Breast epithelium (tissue), 3 donors: ENCODE data around the gene CDH24.

ENCODE experiments used
- POLR2A ChIP-seq: fragments of 450-650 bp; IDR thresholded peaks from one replicate; pipeline ENCODE4 v1.6.1; 2016; ENCODE audit warnings: antibody characterized with exemption, mild to moderate bottlenecking, moderate library complexity
- POLR2AphosphoS5 ChIP-seq, 3 donors: sonication (generic); formaldehyde crosslinking; IDR thresholded peaks; one replicate each; pipeline ENCODE4 v1.6.1; 2017; ENCODE audit warnings: antibody characterized with exemption in 3 of 3
- TF ChIP-seq, protein P1 (sequence below), 3 donors: fragments of 450-650 bp; IDR thresholded peaks; one replicate each; pipeline ENCODE4 v1.5.1; 2016 to 2017; ENCODE audit warnings: antibody characterized with exemption in 3 of 3, mild to moderate bottlenecking in 3 of 3, moderate library complexity in 3 of 3

DNA sequence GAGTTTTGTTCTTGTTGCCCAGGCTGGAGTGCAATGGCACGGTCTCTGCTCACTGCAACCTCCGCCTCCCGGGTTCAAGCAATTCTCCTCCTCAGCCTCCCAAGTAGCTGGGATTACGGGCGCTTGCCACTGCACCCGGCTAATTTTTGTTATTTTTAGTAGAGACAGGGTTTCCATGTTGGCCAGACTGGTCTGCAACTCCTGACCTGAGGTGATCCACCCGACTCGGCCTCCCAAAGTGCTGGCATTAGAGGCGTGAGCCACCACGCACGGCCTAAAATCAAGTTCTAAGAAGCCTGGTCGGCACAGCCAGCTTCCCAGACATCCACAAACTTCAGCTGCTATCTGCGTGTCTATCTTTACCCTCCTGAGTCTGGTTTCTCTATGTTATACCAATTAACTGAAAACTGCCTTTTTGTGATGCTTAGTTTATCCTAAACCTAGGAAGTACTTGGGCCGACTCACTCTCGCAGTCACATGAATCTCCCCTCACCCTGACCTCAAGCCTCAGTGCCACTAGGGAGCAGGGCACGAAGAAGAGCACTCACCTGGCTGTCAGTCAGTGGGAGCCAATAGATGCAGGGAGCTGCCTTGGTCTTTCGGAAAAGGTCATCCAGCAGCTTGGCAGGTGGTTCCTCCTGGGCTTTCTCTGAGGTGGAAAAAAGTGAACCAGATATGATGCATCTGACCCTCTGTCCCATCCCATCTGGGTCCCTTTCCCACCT, 3.4 kb upstream of the CDH24 start:
- TF ChIP-seq, protein P1, sequence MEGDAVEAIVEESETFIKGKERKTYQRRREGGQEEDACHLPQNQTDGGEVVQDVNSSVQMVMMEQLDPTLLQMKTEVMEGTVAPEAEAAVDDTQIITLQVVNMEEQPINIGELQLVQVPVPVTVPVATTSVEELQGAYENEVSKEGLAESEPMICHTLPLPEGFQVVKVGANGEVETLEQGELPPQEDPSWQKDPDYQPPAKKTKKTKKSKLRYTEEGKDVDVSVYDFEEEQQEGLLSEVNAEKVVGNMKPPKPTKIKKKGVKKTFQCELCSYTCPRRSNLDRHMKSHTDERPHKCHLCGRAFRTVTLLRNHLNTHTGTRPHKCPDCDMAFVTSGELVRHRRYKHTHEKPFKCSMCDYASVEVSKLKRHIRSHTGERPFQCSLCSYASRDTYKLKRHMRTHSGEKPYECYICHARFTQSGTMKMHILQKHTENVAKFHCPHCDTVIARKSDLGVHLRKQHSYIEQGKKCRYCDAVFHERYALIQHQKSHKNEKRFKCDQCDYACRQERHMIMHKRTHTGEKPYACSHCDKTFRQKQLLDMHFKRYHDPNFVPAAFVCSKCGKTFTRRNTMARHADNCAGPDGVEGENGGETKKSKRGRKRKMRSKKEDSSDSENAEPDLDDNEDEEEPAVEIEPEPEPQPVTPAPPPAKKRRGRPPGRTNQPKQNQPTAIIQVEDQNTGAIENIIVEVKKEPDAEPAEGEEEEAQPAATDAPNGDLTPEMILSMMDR (IDR thresholded peaks at IDR 0.05), result no peak
- no peak for TF ChIP-seq POLR2A
- no peak for TF ChIP-seq POLR2AphosphoS5 (IDR thresholded peaks at IDR 0.05)
